HG03175 (cell line): Measurements from ENCODE around the gene GLRX.

Experiments used
- ATAC-seq: cut with Tn5 transposase; IDR thresholded peaks from one replicate; pipeline ENCODE4 v1.9.1; 2021; ENCODE audit warnings: mild to moderate bottlenecking, moderate library complexity; ENCODE audit not compliant: unreplicated experiment

The GLRX gene

GRCh38 chr5:95810305-95811125, 12.0 kb downstream of the GLRX start:
- ATAC-seq, result no peak

DNA sequence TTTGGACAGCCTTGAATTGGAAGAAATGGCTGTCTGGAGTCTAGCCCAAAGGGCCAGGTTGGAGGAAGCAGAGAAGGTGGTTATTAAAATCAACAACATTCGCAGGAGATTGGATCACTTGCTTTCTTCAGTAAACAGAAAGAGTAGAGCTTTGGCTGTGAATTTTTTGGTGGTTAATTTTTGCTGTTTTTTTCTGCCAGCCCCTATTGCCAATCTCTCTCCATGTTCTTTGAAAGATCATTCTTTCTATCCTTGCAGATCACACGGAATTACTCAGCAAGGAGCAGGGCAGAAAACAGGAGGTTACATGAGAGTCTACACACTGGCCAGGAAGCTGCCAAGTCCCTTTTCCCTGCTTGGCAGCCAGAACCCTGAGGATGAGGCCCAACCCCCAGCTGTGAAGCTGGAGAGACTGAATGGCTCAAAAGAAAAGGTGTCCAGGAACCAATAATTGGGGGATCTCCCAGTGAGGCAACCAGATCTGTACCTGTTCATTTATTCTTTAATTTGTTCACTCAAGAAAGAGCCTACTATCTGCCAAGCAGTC, 13.0 kb downstream of the GLRX start:
- no peak for ATAC-seq

GRCh38 chr5:95808686-95809413, 13.7 kb downstream of the GLRX start:
- ATAC-seq, result peak; percentile 100

GRCh38 chr5:95808013-95808685, 14.4 kb downstream of the GLRX start:
- ATAC-seq, result peak; percentile 9

DNA sequence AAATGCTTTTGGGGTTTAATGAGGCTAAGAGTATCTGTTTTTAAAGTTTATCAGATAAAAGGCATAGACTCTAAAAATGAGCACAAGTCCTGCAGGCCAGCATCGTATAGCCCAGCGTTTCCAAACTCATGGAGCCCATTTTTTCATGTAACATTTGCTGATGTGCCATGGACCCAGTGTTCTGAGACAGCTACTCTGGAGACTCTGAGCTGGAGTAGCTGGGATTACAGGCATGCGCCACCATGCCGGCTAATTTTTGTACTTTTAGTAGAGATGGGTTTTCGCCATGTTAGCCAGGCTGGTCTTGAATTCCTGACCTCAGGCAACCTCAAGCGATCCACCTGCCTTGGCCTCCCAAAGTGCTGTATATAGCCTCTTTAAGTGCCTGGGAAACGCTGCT, 15.8 kb downstream of the GLRX start:
- ATAC-seq, result no peak

DNA sequence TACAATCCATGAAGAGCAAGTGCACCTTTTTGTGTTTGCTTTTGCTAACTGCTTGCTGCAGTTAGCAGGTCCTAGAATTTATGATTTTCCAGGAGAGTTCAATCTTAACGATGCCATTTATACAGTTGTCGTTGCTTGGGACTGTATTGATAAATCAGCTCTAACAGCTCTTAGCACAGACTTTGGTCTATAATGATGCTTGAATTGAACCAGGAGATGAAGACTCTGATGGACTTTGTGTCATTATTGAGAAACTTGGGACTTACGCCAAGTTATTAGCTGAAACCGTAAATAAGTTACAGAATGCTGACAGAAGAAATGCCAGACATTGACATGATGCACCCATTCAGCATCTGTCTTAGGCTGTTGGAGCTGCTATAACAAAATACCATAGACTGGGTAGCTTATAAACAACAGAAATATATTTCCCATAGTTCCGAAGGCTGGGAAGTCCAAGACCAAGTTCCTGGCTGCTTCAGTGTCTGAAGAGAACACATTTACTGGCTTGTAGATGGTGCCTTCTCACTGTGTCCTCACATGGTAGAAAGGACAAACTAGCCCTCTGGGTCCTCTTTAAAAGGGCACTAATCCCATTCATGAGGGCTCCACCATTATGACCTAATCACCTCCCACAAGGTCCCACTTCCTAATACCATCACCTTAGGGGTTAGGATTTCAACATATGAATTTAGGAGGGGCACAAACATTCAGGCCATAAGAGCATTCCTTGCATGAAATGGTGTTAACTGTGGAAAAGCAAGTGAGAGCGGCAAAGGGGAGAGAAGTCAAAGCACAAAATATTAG, 17.6 kb downstream of the GLRX start:
- ATAC-seq, result no peak

GRCh38 chr5:95803271-95804148, 19.0 kb downstream of the GLRX start:
- no peak for ATAC-seq

DNA sequence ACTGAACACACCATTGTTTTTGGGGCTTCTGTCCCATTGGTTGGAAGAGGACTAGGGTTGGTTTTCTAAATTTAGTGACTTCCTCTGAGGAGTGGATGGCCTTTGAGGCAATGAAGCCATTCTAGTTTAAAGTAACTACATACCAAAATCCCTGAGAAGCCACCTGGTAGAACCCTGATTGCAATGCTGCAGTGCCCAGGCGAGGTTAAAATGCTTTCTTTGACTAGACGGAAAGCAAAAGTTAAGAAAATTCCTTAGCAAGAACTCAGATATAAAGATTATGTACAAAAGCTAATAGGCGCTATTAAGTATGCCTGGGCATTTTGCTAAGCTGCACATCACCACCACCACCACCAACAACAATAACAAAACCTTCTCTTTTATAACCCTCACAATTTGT, 20.6 kb downstream of the GLRX start:
- ATAC-seq, result no peak

DNA sequence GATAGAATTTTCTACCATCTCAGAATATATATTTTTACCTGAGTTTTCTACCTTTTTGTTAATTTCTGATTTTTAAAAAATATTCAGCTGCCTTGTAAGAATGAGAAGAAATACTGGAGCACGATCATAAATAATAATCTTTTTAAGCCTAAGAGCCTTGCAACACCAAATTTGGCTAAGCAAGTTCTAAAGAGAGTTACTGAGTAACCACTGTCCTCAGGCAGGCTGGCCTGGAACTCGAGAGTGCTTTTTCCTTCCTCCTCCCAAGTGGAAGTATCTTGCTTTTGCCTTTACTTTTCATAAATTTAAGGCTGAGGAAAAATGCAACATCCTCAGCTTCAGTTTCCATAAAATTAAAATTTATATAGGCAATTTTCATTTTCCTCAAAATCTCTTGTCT, 21.0 kb downstream of the GLRX start:
- no peak for ATAC-seq

DNA sequence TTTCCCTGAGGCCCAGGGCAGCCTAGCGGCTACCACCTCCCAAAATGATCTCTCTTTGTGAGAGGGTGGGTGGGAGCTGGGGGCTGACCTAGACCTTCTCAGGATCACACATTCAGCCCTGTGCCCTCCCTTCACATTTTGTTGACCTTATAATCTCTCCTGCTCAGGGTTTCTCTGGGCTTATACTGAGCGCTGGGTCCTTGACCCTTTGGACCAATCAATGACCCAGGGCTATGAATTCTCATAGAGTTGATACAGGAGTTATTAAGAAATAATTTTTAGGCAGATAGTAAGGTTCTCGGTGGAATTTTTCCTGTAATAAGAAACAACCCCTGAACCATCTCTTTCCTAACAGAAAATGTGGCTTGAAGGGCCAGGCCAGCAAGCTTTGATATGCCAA, 22.0 kb downstream of the GLRX start:
- no peak for ATAC-seq

DNA sequence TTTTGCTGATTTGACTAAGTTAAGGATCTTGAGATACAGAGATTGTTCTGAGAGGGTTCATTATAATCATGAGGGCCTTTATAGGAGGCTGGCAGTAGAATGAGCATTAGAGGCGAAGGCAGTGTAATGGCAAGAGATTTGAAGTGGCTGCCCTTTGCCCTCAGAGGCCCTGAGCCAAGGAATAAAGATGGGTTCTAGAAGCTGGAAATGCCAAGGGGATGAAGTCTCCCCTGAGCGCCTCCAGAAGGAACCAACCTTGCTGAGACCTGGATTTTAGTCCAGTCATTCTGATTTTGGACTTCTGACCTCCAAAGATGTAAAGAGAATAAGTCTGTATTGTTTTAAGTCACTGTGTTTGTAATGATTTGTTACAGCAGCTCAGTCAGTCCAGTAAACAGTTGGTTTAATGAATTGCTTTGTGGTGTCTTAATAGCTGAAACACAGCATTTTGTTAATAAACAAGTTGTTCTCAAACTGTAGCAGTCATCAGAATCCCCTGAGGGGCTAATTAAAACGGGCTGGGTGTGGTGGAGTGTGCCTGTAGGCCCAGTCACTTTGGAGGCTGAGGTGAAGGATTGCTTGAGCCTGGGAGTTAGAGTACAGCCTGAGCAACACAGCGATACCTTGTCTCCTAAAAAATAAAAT, 23.2 kb downstream of the GLRX start:
- no peak for ATAC-seq

GRCh38 chr5:95798545-95798944, 24.0 kb downstream of the GLRX start:
- no peak for ATAC-seq

GRCh38 chr5:95798048-95798447, 24.5 kb downstream of the GLRX start:
- ATAC-seq, result no peak

DNA sequence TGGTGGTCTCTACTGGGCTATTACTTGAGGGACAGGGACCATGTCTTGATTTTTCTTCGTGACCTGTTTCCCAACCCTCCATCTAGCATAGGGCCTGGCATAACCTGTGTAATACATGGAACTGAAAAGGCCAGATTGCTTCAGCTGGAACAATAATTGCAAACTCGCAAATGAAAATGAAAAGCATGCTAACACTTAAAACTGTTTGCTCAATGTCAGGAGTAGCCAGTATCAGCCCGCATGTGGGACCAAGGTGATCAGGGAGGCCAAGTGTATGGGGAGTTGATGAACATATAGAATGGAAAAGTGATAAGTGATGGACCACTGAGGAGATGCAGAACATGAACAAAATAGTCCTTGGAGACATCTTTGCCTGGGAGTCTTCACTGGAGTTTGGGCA, 25.2 kb downstream of the GLRX start:
- no peak for ATAC-seq

DNA sequence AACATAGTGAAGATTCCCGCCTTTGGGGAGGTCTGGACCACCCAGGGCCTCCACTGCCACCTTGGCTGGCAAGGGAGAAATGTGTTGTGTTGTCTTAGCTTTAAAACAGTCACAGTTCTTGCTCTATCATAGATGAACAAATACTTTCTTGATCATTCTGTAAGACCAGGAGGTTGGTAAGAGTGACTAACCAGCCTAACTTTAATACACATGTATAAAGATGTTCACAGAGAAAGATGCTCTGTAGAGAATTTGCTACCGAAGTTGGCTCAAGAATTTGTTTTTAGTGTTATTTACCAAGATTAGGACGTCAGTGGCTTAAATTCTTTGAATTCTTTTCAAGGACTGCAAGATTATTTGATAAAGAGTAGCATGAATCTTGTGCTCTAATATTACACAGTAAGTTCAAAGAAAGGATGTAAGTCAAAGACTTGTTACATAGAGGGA, 28.4 kb downstream of the GLRX start:
- ATAC-seq, result no peak

DNA sequence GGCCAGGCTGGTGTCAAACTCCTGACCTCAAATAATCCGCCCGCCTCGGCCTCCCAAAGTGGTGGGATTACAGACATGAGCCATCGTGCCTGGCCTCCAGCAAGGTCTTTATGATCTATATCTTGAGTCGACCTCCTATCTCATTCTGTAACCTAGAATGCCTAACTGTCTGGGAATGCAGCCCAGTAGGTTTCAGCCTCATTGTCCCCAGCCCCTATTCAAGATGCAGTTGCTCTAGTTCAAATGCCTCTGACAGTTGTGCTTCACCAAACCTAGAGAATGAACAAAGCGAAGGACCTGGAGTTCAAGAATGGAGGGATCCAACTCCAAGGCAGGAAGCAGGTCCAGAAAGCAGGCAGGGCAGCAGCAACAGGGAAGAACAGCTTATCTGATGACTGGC, 30.8 kb downstream of the GLRX start:
- no peak for ATAC-seq

DNA sequence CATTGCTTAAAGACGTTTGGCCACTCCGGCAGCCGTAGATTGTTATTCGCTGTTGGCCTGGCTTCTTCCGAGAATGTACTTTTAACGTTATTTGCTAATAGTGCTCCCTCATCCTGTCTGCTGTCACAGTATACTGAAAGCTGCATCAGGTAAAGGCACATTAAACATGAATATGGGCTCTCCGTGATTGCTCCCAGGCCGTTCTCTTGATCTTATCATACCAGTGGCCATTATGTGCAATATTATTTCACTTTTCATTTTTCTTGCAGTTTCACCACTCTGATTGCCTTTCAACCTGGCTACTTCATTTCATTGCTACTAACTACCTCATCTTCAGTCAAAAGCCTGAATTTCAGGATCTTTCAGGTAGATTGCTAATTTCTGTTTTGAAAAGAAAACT, 34.0 kb downstream of the GLRX start:
- ATAC-seq, result no peak

- no peak for ATAC-seq
These were observed 35.6 kb downstream of the GLRX start for GRCh38 chr5:95786821-95787418.
